Endothelial cell of umbilical vein (primary cell): ENCODE measurements around the gene FXYD7.

Experiments used
- CTCF ChIP-seq, 2 donors: IDR thresholded peaks; 1 replicate in 1 of 2; 2 replicates in 1 of 2; pipeline ENCODE4 v1.5.1; 2011; ENCODE audit warnings: low read length in 2 of 2, mild to moderate bottlenecking in 2 of 2, moderate library complexity in 2 of 2, control low read depth in 1 of 2, inconsistent platforms in 1 of 2, low read depth in 1 of 2; ENCODE audit not compliant: insufficient read depth in 1 of 2; ENCODE audit errors: extremely low read depth in 1 of 2
- MAX ChIP-seq: IDR thresholded peaks from 2 replicates; pipeline ENCODE4 v1.6.1; 2011; ENCODE audit not compliant: insufficient read depth, insufficient read length
- POLR2A ChIP-seq: IDR thresholded peaks from 2 replicates; pipeline ENCODE4 v1.6.1; 2012; ENCODE audit warnings: low read depth, mild to moderate bottlenecking, control low read depth, low read length
- POLR2AphosphoS5 ChIP-seq: IDR thresholded peaks from 2 replicates; pipeline ENCODE4 v1.6.1; 2012; ENCODE audit warnings: low read depth, mild to moderate bottlenecking, control low read depth, low read length, moderate library complexity; ENCODE audit not compliant: insufficient read depth

- TF ChIP-seq CTCF (IDR thresholded peaks at IDR 0.05; ENCODE audit: extremely low read depth in 1 of 2, insufficient read depth in 1 of 2, low read depth in 1 of 2, low read length in 2 of 2): no peak
- TF ChIP-seq POLR2AphosphoS5: no peak
- no peak for TF ChIP-seq POLR2A
- no peak for TF ChIP-seq MAX
These were observed 35.6 kb downstream of the FXYD7 start for GRCh38 chr19:35178701-35179100.
